H1 (cell line): ENCODE measurements around the gene MTTP. TPM values are rescaled to one million over a fixed set of nuclear protein-coding genes. Genes with fewer than 3 reads are reported as not detected.

Experiments used
- ASH2L ChIP-seq: fragments of 200-600, 300-600 bp; sonication (generic); IDR thresholded peaks from one replicate; pipeline ENCODE4 v1.7.1; 2017; ENCODE audit warnings: low read length
- FOSL1 ChIP-seq: IDR thresholded peaks from 2 replicates; pipeline ENCODE4 v1.6.1; 2011; ENCODE audit warnings: mild to moderate bottlenecking, low read depth, low read length, moderate library complexity; ENCODE audit not compliant: insufficient read depth
- RXRA ChIP-seq: IDR thresholded peaks from 2 replicates; pipeline ENCODE4 v1.6.1; 2011; ENCODE audit warnings: low read depth, mild to moderate bottlenecking, low read length, moderate library complexity; ENCODE audit not compliant: insufficient read depth
- SP2 ChIP-seq: IDR thresholded peaks from 2 replicates; pipeline ENCODE4 v1.6.1; 2012; ENCODE audit warnings: mild to moderate bottlenecking, low read length, inconsistent platforms
- SRF ChIP-seq: IDR thresholded peaks from 2 replicates; pipeline ENCODE4 v1.6.1; 2011; ENCODE audit warnings: mild to moderate bottlenecking, low read depth, low read length, moderate library complexity
- polyA plus RNA-seq, 7 experiments: library from polyadenylated mRNA; depleted of rRNA in 3 of 7; stranded (reverse) in 5 of 7; unstranded in 2 of 7; fragments of >200 nt in 5 of 7; fragments of 200-250 nt in 2 of 7; gene quantifications; 1 replicate in 5 of 7; 2 replicates in 1 of 7; 4 replicates in 1 of 7; pipeline versions ENCODE4 v1.2.1 to v1.2.3, GENCODE V29; 2011 to 2013; ENCODE audit warnings: missing spikeins in 2 of 7, mixed read lengths in 2 of 7
- total RNA-seq: library from RNA; stranded (reverse); fragmentation: NEBNext Ultra II Directional; extraction: Animal tissue kit (Norgen Biotek cat#: 25700); gene quantifications from 2 replicates; pipeline ENCODE4 v1.2.1, GENCODE V29; 2021
- TF ChIP-seq, protein P1 (sequence below): IDR thresholded peaks from 2 replicates; pipeline ENCODE4 v1.6.1; 2012; ENCODE audit warnings: inconsistent platforms

The MTTP gene
- total and polyA plus RNA-seq, 2 of the 8 experiments (the other 6 are each of a cell fraction or from before 2014, with no cell fraction given), result 0.12 to 0.26 TPM

- no peak for TF ChIP-seq FOSL1
- no peak for TF ChIP-seq SRF
- no peak for TF ChIP-seq RXRA
- TF ChIP-seq SP2, result no peak
- TF ChIP-seq, protein P1, sequence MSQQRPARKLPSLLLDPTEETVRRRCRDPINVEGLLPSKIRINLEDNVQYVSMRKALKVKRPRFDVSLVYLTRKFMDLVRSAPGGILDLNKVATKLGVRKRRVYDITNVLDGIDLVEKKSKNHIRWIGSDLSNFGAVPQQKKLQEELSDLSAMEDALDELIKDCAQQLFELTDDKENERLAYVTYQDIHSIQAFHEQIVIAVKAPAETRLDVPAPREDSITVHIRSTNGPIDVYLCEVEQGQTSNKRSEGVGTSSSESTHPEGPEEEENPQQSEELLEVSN, result no peak
- TF ChIP-seq ASH2L, result no peak
- TF ChIP-seq, all 59 proteins: peak for 0
Measured at GRCh38 chr4:99594818-99595217, 20.2 kb downstream of the MTTP start (continued).
